Fibroblast of pulmonary artery (primary cell): ENCODE results near the gene CDC16.

Experiments used
- DNase-seq: peaks from one replicate; pipeline ENCODE4 v3.0.0-alpha.2; 2010; ENCODE audit warnings: low read depth
- H3K4me3 ChIP-seq: replicated peaks from 2 replicates; pipeline ENCODE4 v1.5.1; 2011; ENCODE audit warnings: low read depth, mild to moderate bottlenecking, control low read depth, low read length, moderate library complexity
- TF ChIP-seq, protein P1 (sequence below): IDR thresholded peaks from 2 replicates; pipeline ENCODE4 v1.5.1; 2011; ENCODE audit warnings: mild to moderate bottlenecking, control low read depth, low read length, inconsistent platforms; ENCODE audit errors: missing control alignments

Gene CDC16

GRCh38 chr13:114309806-114310410 lies 75.2 kb downstream of the CDC16 start:
- no peak for DNase-seq
- no peak overlapping the region for H3K4me3 ChIP-seq
- TF ChIP-seq, protein P1, sequence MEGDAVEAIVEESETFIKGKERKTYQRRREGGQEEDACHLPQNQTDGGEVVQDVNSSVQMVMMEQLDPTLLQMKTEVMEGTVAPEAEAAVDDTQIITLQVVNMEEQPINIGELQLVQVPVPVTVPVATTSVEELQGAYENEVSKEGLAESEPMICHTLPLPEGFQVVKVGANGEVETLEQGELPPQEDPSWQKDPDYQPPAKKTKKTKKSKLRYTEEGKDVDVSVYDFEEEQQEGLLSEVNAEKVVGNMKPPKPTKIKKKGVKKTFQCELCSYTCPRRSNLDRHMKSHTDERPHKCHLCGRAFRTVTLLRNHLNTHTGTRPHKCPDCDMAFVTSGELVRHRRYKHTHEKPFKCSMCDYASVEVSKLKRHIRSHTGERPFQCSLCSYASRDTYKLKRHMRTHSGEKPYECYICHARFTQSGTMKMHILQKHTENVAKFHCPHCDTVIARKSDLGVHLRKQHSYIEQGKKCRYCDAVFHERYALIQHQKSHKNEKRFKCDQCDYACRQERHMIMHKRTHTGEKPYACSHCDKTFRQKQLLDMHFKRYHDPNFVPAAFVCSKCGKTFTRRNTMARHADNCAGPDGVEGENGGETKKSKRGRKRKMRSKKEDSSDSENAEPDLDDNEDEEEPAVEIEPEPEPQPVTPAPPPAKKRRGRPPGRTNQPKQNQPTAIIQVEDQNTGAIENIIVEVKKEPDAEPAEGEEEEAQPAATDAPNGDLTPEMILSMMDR = no peak

- TF ChIP-seq, protein P1 = no peak
- H3K4me3 ChIP-seq = no peak overlapping the region
- DNase-seq = no peak
Observed at GRCh38 chr13:114310956-114311355, 76.3 kb downstream of the CDC16 start.

DNA sequence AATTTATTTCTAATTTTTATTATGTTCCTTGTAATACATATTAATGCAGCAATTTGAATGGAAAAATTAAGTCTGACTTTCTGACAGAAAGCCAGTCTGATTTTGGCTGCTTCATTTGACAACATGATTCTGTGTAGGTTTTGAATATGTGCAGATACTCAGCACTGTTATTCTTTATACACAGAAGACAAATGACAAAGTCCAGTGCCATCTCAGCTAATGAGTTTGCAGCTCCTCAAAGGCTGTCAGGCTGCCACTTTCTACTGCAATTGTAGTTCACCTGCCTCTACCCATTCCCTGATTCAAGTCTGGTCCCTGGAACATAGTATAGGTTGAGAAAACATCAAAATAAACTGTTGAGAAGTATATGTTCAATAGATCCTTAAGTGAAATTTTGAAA lies 76.7 kb downstream of the CDC16 start:
- DNase-seq = no peak
- H3K4me3 ChIP-seq = no peak overlapping the region
- TF ChIP-seq, protein P1 = no peak

GRCh38 chr13:114311908-114312307 lies 77.2 kb downstream of the CDC16 start:
- TF ChIP-seq, protein P1 = no peak
- DNase-seq = no peak
- no peak overlapping the region for H3K4me3 ChIP-seq

GRCh38 chr13:114313061-114313860 lies 78.6 kb downstream of the CDC16 start:
- TF ChIP-seq, protein P1 = no peak
- DNase-seq = no peak
- H3K4me3 ChIP-seq = peak overlapping the region; percentile 77

DNA sequence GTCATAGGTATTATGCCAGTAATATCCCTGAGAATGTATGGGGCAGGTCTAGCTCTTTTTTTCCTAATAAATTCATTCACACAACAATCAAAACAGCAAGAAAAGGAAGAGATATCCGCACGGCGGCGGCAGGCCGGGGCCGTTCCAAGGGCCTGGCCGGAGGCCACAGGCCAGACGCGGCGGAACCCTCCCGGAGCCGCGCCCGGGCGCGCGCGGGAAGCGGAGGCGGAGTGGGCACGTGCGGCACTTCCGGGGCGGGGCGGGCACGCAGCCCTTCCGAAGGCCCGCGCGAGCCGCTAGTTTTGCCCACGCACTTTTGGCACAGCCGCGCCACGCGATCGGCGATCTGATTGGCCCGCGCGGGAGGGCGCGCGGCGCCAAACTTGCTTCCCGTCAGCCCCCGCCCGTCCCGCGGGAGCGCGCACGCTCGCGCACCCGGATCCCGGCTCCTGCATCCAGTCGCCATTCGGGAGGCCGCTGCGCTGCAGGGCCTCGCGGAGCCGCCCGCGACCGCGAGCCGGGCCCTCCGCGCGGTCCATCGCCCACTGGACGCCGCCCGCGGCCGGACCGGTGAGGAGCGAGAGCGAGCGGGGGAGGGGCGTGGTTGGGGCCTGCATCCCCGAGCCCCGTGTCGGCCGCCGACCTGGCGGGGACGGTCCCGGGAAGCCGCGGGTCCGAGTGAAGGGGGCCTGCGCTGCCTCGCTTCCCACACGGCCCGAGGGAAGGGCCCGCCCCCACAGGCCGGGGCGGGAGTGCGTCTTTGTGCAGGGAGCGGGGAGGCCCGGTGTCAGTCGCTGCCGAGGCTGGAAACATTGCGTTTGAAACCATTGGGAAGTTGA lies 79.6 kb downstream of the CDC16 start, which contains the start of gene CHAMP1:
Gene CHAMP1, plus strand, starts transcription at position 430 of the 839 bp plus-strand sequence. CDS start 9,340 bp downstream, outside the sequence.
- peak within 1 kb of the TSS; percentile 77 for H3K4me3 ChIP-seq
- peak; percentile 97 for DNase-seq
- TF ChIP-seq, protein P1 = no peak
